OCI-LY3 (cell line): Measurements from ENCODE around the gene ADAD2.

Source experiments
- CTCF ChIP-seq: fragments of 200-600, 300-600 bp; sonication (generic); IDR thresholded peaks from 2 replicates; pipeline ENCODE4 v1.5.1; 2014; ENCODE audit warnings: antibody characterized with exemption, low read length, low read depth
- EZH2phosphoT487 ChIP-seq: fragments of 200-600 bp; shearing (Covaris generic); IDR thresholded peaks from 2 replicates; pipeline ENCODE4 v1.6.1; 2018; ENCODE audit warnings: antibody characterized with exemption, mixed run types, low read depth

- no peak for TF ChIP-seq CTCF
- TF ChIP-seq EZH2phosphoT487: no peak
Observed at GRCh38 chr16:84143784-84144199, 47.2 kb upstream of the ADAD2 start.
